ENCODE measurements around the gene DNAH10.

GRCh38 chr12:123923038-123923437 is 160.9 kb downstream of the DNAH10 start:
- TF ChIP-seq CTCF (IDR thresholded peaks at IDR 0.05; ENCODE audit: low read length), result no peak
- no peak for TF ChIP-seq EZH2 (IDR thresholded peaks at IDR 0.05; ENCODE audit: borderline replicate concordance, low read length)
